WTC11 (cell line): ENCODE measurements around the gene PLD1. TPM values are rescaled to one million over a fixed set of nuclear protein-coding genes. Genes with fewer than 3 reads are reported as not detected.

Experiments used
- ATAC-seq: fragments of 200-7000 bp; cut with Tn5 transposase; 2 replicates; pipeline ENCODE4 v1.10.0; 2021; ENCODE audit warnings: mild to moderate bottlenecking, moderate library complexity
- CTCF ChIA-PET: fragments of 300-600 bp; sonication (Branson Sonifier 250); formaldehyde crosslinking; loops from one replicate; lab custom pipeline; 2021; ENCODE audit warnings: antibody characterized with exemption; lab: Charles Lee
- POLR2A ChIA-PET: fragments of 350-600 bp; sonication (Branson Sonifier 250); formaldehyde crosslinking; loops from one replicate; lab custom pipeline; 2021; ENCODE audit warnings: antibody characterized with exemption; lab: Charles Lee
- DNase-seq: peaks from one replicate; pipeline ENCODE4 v3.0.0; 2021; ENCODE audit warnings: low spot score
- H3K27ac Mint-ChIP-seq: 2 replicates; pipeline ENCODE4 v1.8.0; 2021; ENCODE audit warnings: mixed read lengths
- H3K27me3 Mint-ChIP-seq: 2 replicates; pipeline ENCODE4 v1.8.0; 2021; ENCODE audit warnings: low read depth, mild to moderate bottlenecking, moderate library complexity, mixed read lengths
- H3K36me3 Mint-ChIP-seq: 2 replicates; pipeline ENCODE4 v1.8.0; 2021; ENCODE audit warnings: mixed read lengths
- H3K4me1 Mint-ChIP-seq: 2 replicates; pipeline ENCODE4 v1.8.0; 2022; ENCODE audit warnings: mixed read lengths
- H3K4me3 Mint-ChIP-seq: 2 replicates; pipeline ENCODE4 v1.8.0; 2021; ENCODE audit warnings: mild to moderate bottlenecking, moderate library complexity, mixed read lengths
- H3K9me3 Mint-ChIP-seq: 2 replicates; pipeline ENCODE4 v1.8.0; 2021; ENCODE audit warnings: mixed read lengths
- CBFB ChIP-seq: sonication (generic); formaldehyde crosslinking; IDR thresholded peaks from 2 replicates; pipeline ENCODE4 v1.8.1; 2022; ENCODE audit warnings: mild to moderate bottlenecking, low read depth, missing genetic modification reagents
- CREB1 ChIP-seq: sonication (generic); formaldehyde crosslinking; IDR thresholded peaks from 2 replicates; pipeline ENCODE4 v1.8.0; 2023; ENCODE audit warnings: mild to moderate bottlenecking, missing genetic modification reagents
- KAT7 ChIP-seq: sonication (generic); formaldehyde crosslinking; IDR thresholded peaks from 2 replicates; pipeline ENCODE4 v1.8.1; 2023; ENCODE audit warnings: missing genetic modification reagents, mild to moderate bottlenecking, borderline replicate concordance
- NFE2L1 ChIP-seq: sonication (generic); formaldehyde crosslinking; IDR thresholded peaks from 2 replicates; pipeline ENCODE4 v1.8.1; 2023; ENCODE audit warnings: missing genetic modification reagents
- NR2C2 ChIP-seq: sonication (generic); formaldehyde crosslinking; IDR thresholded peaks from 2 replicates; pipeline ENCODE4 v1.8.0; 2022; ENCODE audit warnings: mild to moderate bottlenecking, missing genetic modification reagents
- ZNF121 ChIP-seq: sonication (generic); formaldehyde crosslinking; IDR thresholded peaks from 2 replicates; pipeline ENCODE4 v1.8.0; 2023; ENCODE audit warnings: missing genetic modification reagents
- ZNF219 ChIP-seq: sonication (generic); formaldehyde crosslinking; IDR thresholded peaks from 2 replicates; pipeline ENCODE4 v1.8.0; 2023; ENCODE audit warnings: missing genetic modification reagents, mild to moderate bottlenecking, borderline replicate concordance
- ZNF671 ChIP-seq: fragments of 250-450 bp; sonication (Bioruptor Pico); IDR thresholded peaks from 2 replicates; pipeline ENCODE4 v1.8.0; 2021; ENCODE audit warnings: mild to moderate bottlenecking
- total RNA-seq: library from RNA; stranded (reverse); gene quantifications from 3 replicates; pipeline ENCODE4 v1.2.3, GENCODE V29; 2021
- TF ChIP-seq, protein P1 (sequence below): sonication (generic); formaldehyde crosslinking; IDR thresholded peaks from 2 replicates; pipeline ENCODE4 v1.8.1; 2022; ENCODE audit warnings: mild to moderate bottlenecking, moderate library complexity, missing genetic modification reagents
- TF ChIP-seq, protein P2 (sequence below): sonication (generic); formaldehyde crosslinking; IDR thresholded peaks from 2 replicates; pipeline ENCODE4 v1.8.0; 2022; ENCODE audit warnings: mild to moderate bottlenecking, missing genetic modification reagents
- TF ChIP-seq, protein P3 (sequence below): sonication (generic); formaldehyde crosslinking; IDR thresholded peaks from 2 replicates; pipeline ENCODE4 v1.8.0; 2023; ENCODE audit warnings: missing genetic modification reagents, mild to moderate bottlenecking, borderline replicate concordance
- TF ChIP-seq, protein P4 (sequence below): sonication (generic); formaldehyde crosslinking; IDR thresholded peaks from 2 replicates; pipeline ENCODE4 v1.8.1; 2023; ENCODE audit warnings: mild to moderate bottlenecking, missing genetic modification reagents
- TF ChIP-seq, protein P5 (sequence below): sonication (generic); formaldehyde crosslinking; IDR thresholded peaks from 2 replicates; pipeline ENCODE4 v1.8.1; 2023; ENCODE audit warnings: mild to moderate bottlenecking, missing genetic modification reagents, moderate library complexity
- TF ChIP-seq, protein P6 (sequence below): sonication (generic); formaldehyde crosslinking; IDR thresholded peaks from 2 replicates; pipeline ENCODE4 v1.8.1; 2022; ENCODE audit warnings: missing genetic modification reagents, borderline replicate concordance

PLD1 gene
- total RNA-seq, 1 experiment from 2014 or later = 4.0 TPM

DNA sequence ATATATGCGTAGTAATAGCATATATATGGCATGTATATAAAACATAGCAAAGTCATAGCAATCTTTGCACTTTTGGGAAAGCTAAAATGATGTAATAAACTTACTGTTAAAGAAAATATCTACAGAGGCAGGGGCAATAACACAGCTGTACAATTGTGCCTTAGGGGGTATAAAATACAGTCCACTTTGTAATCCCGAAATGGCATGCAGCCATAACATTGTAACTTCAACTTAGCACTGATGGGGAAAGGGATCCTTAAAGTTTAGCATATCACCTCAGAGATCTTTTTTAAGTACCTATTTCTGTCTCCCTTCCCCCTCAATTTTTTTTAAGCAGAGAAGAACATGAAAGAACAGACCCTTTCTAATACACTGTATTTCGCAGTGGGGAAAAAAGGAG lies 40.8 kb downstream of the PLD1 start (continued):
- TF ChIP-seq, protein P1, sequence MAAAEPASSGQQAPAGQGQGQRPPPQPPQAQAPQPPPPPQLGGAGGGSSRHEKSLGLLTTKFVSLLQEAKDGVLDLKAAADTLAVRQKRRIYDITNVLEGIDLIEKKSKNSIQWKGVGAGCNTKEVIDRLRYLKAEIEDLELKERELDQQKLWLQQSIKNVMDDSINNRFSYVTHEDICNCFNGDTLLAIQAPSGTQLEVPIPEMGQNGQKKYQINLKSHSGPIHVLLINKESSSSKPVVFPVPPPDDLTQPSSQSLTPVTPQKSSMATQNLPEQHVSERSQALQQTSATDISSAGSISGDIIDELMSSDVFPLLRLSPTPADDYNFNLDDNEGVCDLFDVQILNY = no peak
- no peak for TF ChIP-seq CREB1
- no peak for TF ChIP-seq ZNF121
- TF ChIP-seq NR2C2 (CRISPR knock-in tag) = no peak
- TF ChIP-seq ZNF671 (CRISPR knock-in tag) = no peak
- TF ChIP-seq, protein P2, sequence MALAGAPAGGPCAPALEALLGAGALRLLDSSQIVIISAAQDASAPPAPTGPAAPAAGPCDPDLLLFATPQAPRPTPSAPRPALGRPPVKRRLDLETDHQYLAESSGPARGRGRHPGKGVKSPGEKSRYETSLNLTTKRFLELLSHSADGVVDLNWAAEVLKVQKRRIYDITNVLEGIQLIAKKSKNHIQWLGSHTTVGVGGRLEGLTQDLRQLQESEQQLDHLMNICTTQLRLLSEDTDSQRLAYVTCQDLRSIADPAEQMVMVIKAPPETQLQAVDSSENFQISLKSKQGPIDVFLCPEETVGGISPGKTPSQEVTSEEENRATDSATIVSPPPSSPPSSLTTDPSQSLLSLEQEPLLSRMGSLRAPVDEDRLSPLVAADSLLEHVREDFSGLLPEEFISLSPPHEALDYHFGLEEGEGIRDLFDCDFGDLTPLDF = no peak
- TF ChIP-seq, protein P3, sequence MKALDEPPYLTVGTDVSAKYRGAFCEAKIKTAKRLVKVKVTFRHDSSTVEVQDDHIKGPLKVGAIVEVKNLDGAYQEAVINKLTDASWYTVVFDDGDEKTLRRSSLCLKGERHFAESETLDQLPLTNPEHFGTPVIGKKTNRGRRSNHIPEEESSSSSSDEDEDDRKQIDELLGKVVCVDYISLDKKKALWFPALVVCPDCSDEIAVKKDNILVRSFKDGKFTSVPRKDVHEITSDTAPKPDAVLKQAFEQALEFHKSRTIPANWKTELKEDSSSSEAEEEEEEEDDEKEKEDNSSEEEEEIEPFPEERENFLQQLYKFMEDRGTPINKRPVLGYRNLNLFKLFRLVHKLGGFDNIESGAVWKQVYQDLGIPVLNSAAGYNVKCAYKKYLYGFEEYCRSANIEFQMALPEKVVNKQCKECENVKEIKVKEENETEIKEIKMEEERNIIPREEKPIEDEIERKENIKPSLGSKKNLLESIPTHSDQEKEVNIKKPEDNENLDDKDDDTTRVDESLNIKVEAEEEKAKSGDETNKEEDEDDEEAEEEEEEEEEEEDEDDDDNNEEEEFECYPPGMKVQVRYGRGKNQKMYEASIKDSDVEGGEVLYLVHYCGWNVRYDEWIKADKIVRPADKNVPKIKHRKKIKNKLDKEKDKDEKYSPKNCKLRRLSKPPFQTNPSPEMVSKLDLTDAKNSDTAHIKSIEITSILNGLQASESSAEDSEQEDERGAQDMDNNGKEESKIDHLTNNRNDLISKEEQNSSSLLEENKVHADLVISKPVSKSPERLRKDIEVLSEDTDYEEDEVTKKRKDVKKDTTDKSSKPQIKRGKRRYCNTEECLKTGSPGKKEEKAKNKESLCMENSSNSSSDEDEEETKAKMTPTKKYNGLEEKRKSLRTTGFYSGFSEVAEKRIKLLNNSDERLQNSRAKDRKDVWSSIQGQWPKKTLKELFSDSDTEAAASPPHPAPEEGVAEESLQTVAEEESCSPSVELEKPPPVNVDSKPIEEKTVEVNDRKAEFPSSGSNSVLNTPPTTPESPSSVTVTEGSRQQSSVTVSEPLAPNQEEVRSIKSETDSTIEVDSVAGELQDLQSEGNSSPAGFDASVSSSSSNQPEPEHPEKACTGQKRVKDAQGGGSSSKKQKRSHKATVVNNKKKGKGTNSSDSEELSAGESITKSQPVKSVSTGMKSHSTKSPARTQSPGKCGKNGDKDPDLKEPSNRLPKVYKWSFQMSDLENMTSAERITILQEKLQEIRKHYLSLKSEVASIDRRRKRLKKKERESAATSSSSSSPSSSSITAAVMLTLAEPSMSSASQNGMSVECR = no peak

DNA sequence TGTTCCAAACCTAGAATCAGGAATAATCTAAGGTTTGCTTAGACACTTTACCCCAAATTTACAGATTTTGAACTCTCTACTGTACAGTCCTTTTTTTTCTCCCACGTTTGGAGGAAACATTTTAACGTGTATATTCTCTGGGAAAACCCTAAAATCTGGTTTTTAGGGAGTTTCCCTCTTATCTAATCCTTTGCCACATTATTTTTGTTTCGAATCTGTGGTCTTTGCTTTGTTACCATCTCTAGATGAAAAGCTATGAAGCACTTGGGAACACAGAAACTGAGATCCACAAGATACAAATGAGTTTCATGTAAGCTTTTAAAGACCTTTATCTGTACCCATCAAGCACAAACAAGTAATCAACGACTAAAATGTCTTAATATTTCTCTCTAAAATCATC lies 41.3 kb downstream of the PLD1 start:
- H3K36me3 Mint-ChIP-seq = no peaks in the 10 kb centered on the region
- no peaks in the 10 kb centered on the region for H3K27me3 Mint-ChIP-seq
- ChIA-PET CTCF (no interaction called here), POLR2A (no interaction called here)
- ATAC-seq (no peak), DNase-seq (no peak)
- no peak for TF ChIP-seq CBFB (CRISPR knock-in tag)
- no peak for TF ChIP-seq ZNF219 (CRISPR knock-in tag)
- no peak for TF ChIP-seq KAT7 (CRISPR knock-in tag)
- TF ChIP-seq, protein P4, sequence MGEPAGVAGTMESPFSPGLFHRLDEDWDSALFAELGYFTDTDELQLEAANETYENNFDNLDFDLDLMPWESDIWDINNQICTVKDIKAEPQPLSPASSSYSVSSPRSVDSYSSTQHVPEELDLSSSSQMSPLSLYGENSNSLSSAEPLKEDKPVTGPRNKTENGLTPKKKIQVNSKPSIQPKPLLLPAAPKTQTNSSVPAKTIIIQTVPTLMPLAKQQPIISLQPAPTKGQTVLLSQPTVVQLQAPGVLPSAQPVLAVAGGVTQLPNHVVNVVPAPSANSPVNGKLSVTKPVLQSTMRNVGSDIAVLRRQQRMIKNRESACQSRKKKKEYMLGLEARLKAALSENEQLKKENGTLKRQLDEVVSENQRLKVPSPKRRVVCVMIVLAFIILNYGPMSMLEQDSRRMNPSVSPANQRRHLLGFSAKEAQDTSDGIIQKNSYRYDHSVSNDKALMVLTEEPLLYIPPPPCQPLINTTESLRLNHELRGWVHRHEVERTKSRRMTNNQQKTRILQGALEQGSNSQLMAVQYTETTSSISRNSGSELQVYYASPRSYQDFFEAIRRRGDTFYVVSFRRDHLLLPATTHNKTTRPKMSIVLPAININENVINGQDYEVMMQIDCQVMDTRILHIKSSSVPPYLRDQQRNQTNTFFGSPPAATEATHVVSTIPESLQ (CRISPR knock-in tag) = no peak
- TF ChIP-seq, protein P5, sequence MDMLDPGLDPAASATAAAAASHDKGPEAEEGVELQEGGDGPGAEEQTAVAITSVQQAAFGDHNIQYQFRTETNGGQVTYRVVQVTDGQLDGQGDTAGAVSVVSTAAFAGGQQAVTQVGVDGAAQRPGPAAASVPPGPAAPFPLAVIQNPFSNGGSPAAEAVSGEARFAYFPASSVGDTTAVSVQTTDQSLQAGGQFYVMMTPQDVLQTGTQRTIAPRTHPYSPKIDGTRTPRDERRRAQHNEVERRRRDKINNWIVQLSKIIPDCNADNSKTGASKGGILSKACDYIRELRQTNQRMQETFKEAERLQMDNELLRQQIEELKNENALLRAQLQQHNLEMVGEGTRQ (CRISPR knock-in tag) = no peak
- TF ChIP-seq NFE2L1 (CRISPR knock-in tag) = no peak
- TF ChIP-seq, protein P6, sequence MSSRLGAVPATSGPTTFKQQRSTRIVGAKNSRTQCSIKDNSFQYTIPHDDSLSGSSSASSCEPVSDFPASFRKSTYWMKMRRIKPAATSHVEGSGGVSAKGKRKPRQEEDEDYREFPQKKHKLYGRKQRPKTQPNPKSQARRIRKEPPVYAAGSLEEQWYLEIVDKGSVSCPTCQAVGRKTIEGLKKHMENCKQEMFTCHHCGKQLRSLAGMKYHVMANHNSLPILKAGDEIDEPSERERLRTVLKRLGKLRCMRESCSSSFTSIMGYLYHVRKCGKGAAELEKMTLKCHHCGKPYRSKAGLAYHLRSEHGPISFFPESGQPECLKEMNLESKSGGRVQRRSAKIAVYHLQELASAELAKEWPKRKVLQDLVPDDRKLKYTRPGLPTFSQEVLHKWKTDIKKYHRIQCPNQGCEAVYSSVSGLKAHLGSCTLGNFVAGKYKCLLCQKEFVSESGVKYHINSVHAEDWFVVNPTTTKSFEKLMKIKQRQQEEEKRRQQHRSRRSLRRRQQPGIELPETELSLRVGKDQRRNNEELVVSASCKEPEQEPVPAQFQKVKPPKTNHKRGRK (CRISPR knock-in tag) = no peak
- H3K4me3 Mint-ChIP-seq = no peak overlapping the region
- no peaks in the 10 kb centered on the region for H3K9me3 Mint-ChIP-seq
- peaks cover 12% of the 10 kb centered on the region for H3K4me1 Mint-ChIP-seq
- H3K27ac Mint-ChIP-seq = no peak overlapping the region
